ENCODE measurements around the gene ATP10A.
"Not testable (repeated sequence)": the region's sequence is repeated elsewhere in the genome, so short reads cannot be mapped to it uniquely, and the experiment has no call there.

DNA sequence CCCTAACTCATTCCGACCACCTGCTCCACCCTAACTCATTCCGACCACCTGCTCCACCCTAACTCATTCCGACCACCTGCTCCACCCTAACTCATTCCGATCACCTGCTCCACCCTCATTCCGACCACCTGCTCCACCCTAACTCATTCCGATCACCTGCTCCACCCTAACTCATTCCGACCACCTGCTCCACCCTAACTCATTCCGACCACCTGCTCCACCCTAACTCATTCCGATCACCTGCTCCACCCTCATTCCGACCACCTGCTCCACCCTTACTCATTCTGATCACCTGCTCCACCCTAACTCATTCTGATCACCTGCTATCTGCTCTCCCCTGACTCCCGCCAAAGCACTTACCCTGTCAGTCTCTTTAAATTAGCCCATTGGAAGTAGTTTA, 104.5 kb downstream of the ATP10A start:
- TF ChIP-seq, protein P1, sequence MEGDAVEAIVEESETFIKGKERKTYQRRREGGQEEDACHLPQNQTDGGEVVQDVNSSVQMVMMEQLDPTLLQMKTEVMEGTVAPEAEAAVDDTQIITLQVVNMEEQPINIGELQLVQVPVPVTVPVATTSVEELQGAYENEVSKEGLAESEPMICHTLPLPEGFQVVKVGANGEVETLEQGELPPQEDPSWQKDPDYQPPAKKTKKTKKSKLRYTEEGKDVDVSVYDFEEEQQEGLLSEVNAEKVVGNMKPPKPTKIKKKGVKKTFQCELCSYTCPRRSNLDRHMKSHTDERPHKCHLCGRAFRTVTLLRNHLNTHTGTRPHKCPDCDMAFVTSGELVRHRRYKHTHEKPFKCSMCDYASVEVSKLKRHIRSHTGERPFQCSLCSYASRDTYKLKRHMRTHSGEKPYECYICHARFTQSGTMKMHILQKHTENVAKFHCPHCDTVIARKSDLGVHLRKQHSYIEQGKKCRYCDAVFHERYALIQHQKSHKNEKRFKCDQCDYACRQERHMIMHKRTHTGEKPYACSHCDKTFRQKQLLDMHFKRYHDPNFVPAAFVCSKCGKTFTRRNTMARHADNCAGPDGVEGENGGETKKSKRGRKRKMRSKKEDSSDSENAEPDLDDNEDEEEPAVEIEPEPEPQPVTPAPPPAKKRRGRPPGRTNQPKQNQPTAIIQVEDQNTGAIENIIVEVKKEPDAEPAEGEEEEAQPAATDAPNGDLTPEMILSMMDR (IDR thresholded peaks at IDR 0.05) = not testable (repeated sequence)
- not testable (repeated sequence) for TF ChIP-seq POLR2A (IDR thresholded peaks at IDR 0.05)

All from adrenal gland (tissue), 5 donors.